ENCODE measurements around the gene NUP210L.
"Not testable (repeated sequence)": the region's sequence is repeated elsewhere in the genome, so short reads cannot be mapped to it uniquely, and the experiment has no call there.

- not testable (repeated sequence) for TF ChIP-seq CTCF (conservative IDR thresholded peaks at IDR 0.05); ZFX (IDR thresholded peaks at IDR 0.05)
Observed at GRCh38 chr1:153979091-153979490, 175.8 kb downstream of the NUP210L start.

Data from C4-2B (cell line).